HepG2 (cell line): ENCODE measurements around the gene HDAC4. TPM values are rescaled to one million over a fixed set of nuclear protein-coding genes. Genes with fewer than 3 reads are reported as not detected.

Source experiments
- ATAC-seq: fragments of 200-7000 bp; cut with Tn5 transposase; 3 replicates; pipeline ENCODE4 v1.9.1; 2020; ENCODE audit warnings: mild to moderate bottlenecking, moderate library complexity
- BruUV-seq: library from RNA; stranded (reverse); fragments of 400-500 nt; replicated peaks from 2 replicates; lab custom pipeline; 2021; lab: Mats Ljungman, UMichigan
- CTCF ChIA-PET: fragments of 300-600 bp; formaldehyde crosslinking; extraction: SDS; loops from one replicate; lab custom pipeline; 2021; ENCODE audit warnings: low total read pairs, inconsistent platforms, low intra/inter-chr PET ratio; lab: Yijun Ruan, JAX
- POLR2A ChIA-PET: fragments of 350-600 bp; sonication (Branson Sonifier 250); formaldehyde crosslinking; loops from one replicate; lab custom pipeline; 2020; ENCODE audit warnings: antibody characterized with exemption, inconsistent platforms; lab: Yijun Ruan, JAX
- DNase-seq: peaks from one replicate; pipeline ENCODE4 v3.0.0-alpha.2; 2015; ENCODE audit warnings: low spot score
- FAIRE-seq: peaks from 3 replicates; lab custom pipeline; 2011; peaks lifted over from hg19 to GRCh38; lab: Jason Lieb, UNC
- H2AFZ ChIP-seq: one replicate; pipeline ENCODE4 v1.6.1; 2011; ENCODE audit warnings: low read length, inconsistent platforms
- H3K27ac ChIP-seq: fragments of 300-600 bp; 3 replicates; pipeline ENCODE4 v1.8.0; 2011; ENCODE audit warnings: mixed run types, mild to moderate bottlenecking, mixed read lengths, low read length, inconsistent platforms; ENCODE audit not compliant: insufficient read depth; ENCODE audit errors: extremely low read length
- H3K27me3 ChIP-seq, 2 experiments: fragments of 200-600 bp in 1 of 2; 2 replicates in 1 of 2; 3 replicates in 1 of 2; pipeline versions ENCODE4 v1.6.0 to v1.8.0; 2011; ENCODE audit warnings: low read length in 2 of 2, mild to moderate bottlenecking in 2 of 2, moderate library complexity in 2 of 2, inconsistent platforms in 1 of 2; ENCODE audit not compliant: insufficient read depth in 2 of 2, control insufficient read depth in 1 of 2
- H3K36me3 ChIP-seq, 2 experiments: fragments of 200-600 bp in 1 of 2; replicated peaks in 1 of 2; 2 replicates in 1 of 2; 3 replicates in 1 of 2; pipeline versions ENCODE4 v1.5.1 to v1.8.0; 2011; ENCODE audit warnings: low read length in 2 of 2, inconsistent platforms in 1 of 2; ENCODE audit not compliant: insufficient read depth in 2 of 2, control insufficient read depth in 1 of 2
- H3K4me1 ChIP-seq: 2 replicates; pipeline ENCODE4 v1.5.1; 2012; ENCODE audit warnings: low read length, inconsistent platforms; ENCODE audit not compliant: insufficient read depth
- H3K4me2 ChIP-seq: 2 replicates; pipeline ENCODE4 v1.6.0; 2011; ENCODE audit warnings: low read depth, low read length, inconsistent platforms
- H3K4me3 ChIP-seq, 3 experiments: fragments of 200-600 bp in 1 of 3; sonication (generic), shearing (Covaris generic) in 1 of 3; replicated peaks in 1 of 3; 2 replicates each; pipeline ENCODE4 v1.5.1; 2011 to 2016; ENCODE audit warnings: low read length in 3 of 3, inconsistent platforms in 2 of 3, low read depth in 2 of 3, mild to moderate bottlenecking in 2 of 3, control low read depth in 1 of 3, mixed read lengths in 1 of 3; ENCODE audit not compliant: insufficient read depth in 1 of 3
- H3K79me2 ChIP-seq: one replicate; pipeline ENCODE4 v1.6.1; 2011; ENCODE audit warnings: low read length, inconsistent platforms; ENCODE audit not compliant: insufficient read depth
- H3K9ac ChIP-seq: 2 replicates; pipeline ENCODE4 v1.6.0; 2011; ENCODE audit warnings: mild to moderate bottlenecking, low read depth, low read length, inconsistent platforms; ENCODE audit not compliant: insufficient read depth
- H3K9me3 ChIP-seq: 2 replicates; pipeline ENCODE4 v1.5.1; 2012; ENCODE audit warnings: mild to moderate bottlenecking, low read length
- H4K20me1 ChIP-seq: 2 replicates; pipeline ENCODE4 v1.6.0; 2011; ENCODE audit warnings: inconsistent platforms, mild to moderate bottlenecking, low read length, moderate library complexity; ENCODE audit not compliant: insufficient read depth
- ETV5 ChIP-seq: IDR thresholded peaks from 2 replicates; pipeline ENCODE4 v1.6.1; 2018; ENCODE audit warnings: missing biosample characterization, missing genetic modification reagents, inconsistent platforms, borderline replicate concordance
- HMG20A ChIP-seq: IDR thresholded peaks from 2 replicates; pipeline ENCODE4 v1.6.1; 2016; ENCODE audit warnings: borderline replicate concordance
- IKZF5 ChIP-seq: IDR thresholded peaks from 2 replicates; pipeline ENCODE4 v1.6.1; 2018; ENCODE audit warnings: missing genetic modification reagents, mild to moderate bottlenecking, missing compliant biosample characterization
- KLF6 ChIP-seq: IDR thresholded peaks from 2 replicates; pipeline ENCODE4 v1.8.0; 2016; ENCODE audit warnings: missing biosample characterization, missing genetic modification reagents
- POLR2G ChIP-seq: fragments of 200-400 bp; formaldehyde crosslinking; IDR thresholded peaks from 2 replicates; pipeline ENCODE4 v1.6.1; 2018; ENCODE audit warnings: mild to moderate bottlenecking, low read depth, low read length, moderate library complexity
- RFX5 ChIP-seq: IDR thresholded peaks from 2 replicates; pipeline ENCODE4 v1.6.1; 2011; ENCODE audit warnings: low read depth, low read length, improper control_type of control experiment
- ZBTB20 ChIP-seq: sonication (generic); formaldehyde crosslinking; IDR thresholded peaks from 2 replicates; pipeline ENCODE4 v1.8.1; 2023; ENCODE audit warnings: missing genetic modification reagents, low read depth, mild to moderate bottlenecking, borderline replicate concordance
- ZNF264 ChIP-seq: sonication (generic); formaldehyde crosslinking; IDR thresholded peaks from 2 replicates; pipeline ENCODE4 v1.4.0; 2020; ENCODE audit warnings: missing genetic modification reagents
- ZNF563 ChIP-seq: sonication (generic); formaldehyde crosslinking; IDR thresholded peaks from 2 replicates; pipeline ENCODE4 v1.8.0; 2022; ENCODE audit warnings: mild to moderate bottlenecking, moderate library complexity, missing genetic modification reagents
- ZNF672 ChIP-seq: sonication (generic); formaldehyde crosslinking; IDR thresholded peaks from 2 replicates; pipeline ENCODE4 v1.8.1; 2022; ENCODE audit warnings: missing genetic modification reagents
- ZNF7 ChIP-seq: IDR thresholded peaks from 2 replicates; pipeline ENCODE4 v1.6.1; 2016; ENCODE audit warnings: missing biosample characterization, missing genetic modification reagents
- ZNF816 ChIP-seq: sonication (generic); formaldehyde crosslinking; IDR thresholded peaks from 2 replicates; pipeline ENCODE4 v1.8.0; 2022; ENCODE audit warnings: missing genetic modification reagents, mild to moderate bottlenecking, borderline replicate concordance
- WGBS: methylation state at CpG from one replicate; pipeline ENCODE4 v1.1.6; 2017; ENCODE audit warnings: low lambda C conversion rate; 5-methylcytosine and 5-hydroxymethylcytosine counted together
- in situ Hi-C: cut with HindIII; loops from 2 replicates; pipeline ENCODE4 v1.10.0; 2017; ENCODE audit warnings: low pct_unique_long_range_greater_than_20kb; ENCODE audit not compliant: extremely low pct_ligation_motif_present
- intact Hi-C: fragments of 100-400 bp; cut with micrococcal nuclease; formaldehyde crosslinking; loops from one replicate; pipeline ENCODE4 v1.10.0; 2022; ENCODE audit not compliant: unreplicated experiment
- polyA plus RNA-seq, 8 experiments: library from polyadenylated mRNA; depleted of rRNA in 3 of 8; stranded (reverse) in 7 of 8; unstranded in 1 of 8; fragments of >200 nt; fragmentation: Illumina TruSeq in 4 of 8; extraction: Trizol in 4 of 8; gene quantifications; 2 replicates each; pipeline versions ENCODE4 v1.2.1 to v1.2.3, GENCODE V29; 2011 to 2016; ENCODE audit warnings: low read depth in 4 of 8, missing spikeins in 1 of 8, mixed read lengths in 1 of 8; ENCODE audit not compliant: insufficient read depth in 1 of 8
- total RNA-seq, 5 experiments: library from RNA; depleted of rRNA; stranded (reverse); fragments of >200 nt; fragmentation: Illumina TruSeq; extraction: Trizol; gene quantifications; 2 replicates each; pipeline ENCODE4 v1.2.3, GENCODE V29; 2016; ENCODE audit warnings: low read depth in 1 of 5

HDAC4 gene
- total and polyA plus RNA-seq, 2 of the 13 experiments (the other 11 are each of a cell fraction or from before 2014, with no cell fraction given), result 10.1 to 11.5 TPM

- TF ChIP-seq HMG20A (CRISPR knock-in tag), result no peak
- TF ChIP-seq, all 625 proteins: peak for 0
Measured at GRCh38 chr2:239421851-239422250, 21.0 kb upstream of the HDAC4 start (continued).

DNA sequence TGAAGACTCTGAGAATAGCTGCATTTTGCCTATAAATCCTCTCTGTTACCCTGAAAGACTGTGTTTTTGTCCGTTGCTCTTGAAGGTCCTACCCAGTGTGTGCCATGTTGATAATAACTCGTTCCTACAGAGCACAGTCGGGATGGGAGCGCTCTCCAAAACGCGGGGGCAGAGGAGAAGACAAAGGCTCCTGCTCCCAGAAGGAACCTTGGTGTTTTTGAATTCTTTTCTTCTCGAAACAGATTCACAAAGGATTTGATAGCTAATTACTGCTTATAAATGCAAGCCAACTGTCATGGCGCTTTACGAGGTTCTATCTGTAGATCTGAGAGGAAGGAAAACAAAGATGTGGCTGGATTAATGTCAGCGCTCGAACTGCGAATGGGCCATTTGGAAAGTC, 19.3 kb upstream of the HDAC4 start:
- BruUV-seq, result no TSS peak
- ChIA-PET CTCF (no interaction called here), POLR2A (no interaction called here)
- no peaks in the 10 kb centered on the region for H3K79me2 ChIP-seq
- ATAC-seq (no peak), FAIRE-seq (no peak), DNase-seq (no peak)
- in situ Hi-C loops (no loop called here), intact Hi-C loops (no loop called here)
- no peak overlapping the region for H3K4me3 ChIP-seq
- no peak overlapping the region for H3K27ac ChIP-seq
- no peaks in the 10 kb centered on the region for H3K36me3 ChIP-seq
- H2AFZ ChIP-seq, result no peak overlapping the region
- H3K4me1 ChIP-seq, result no peaks in the 10 kb centered on the region
- no peak overlapping the region for H3K4me2 ChIP-seq
- peaks cover 0 to 42% of the 10 kb centered on the region in 2 experiments; a peak in 3 of 5 replicates for H3K27me3 ChIP-seq
- WGBS, result 62% methylated on average over 12 of the region's 12 CpGs
- H4K20me1 ChIP-seq, result no peaks in the 10 kb centered on the region
- no peaks in the 10 kb centered on the region for H3K9me3 ChIP-seq
- H3K9ac ChIP-seq, result no peak overlapping the region
- TF ChIP-seq ZNF563 (no peak), ZNF7 (CRISPR knock-in tag) (no peak), ZNF816 (CRISPR knock-in tag) (no peak), ZNF672 (no peak), RFX5 (no peak), ZBTB20 (CRISPR knock-in tag) (no peak), IKZF5 (CRISPR knock-in tag) (no peak), KLF6 (CRISPR knock-in tag) (no peak), POLR2G (no peak), ETV5 (CRISPR knock-in tag) (no peak), ZNF264 (CRISPR knock-in tag) (no peak)
- TF ChIP-seq, all 625 proteins: peak for 0
